Embryonic facial prominence (tissue), 1 donor: Measurements from ENCODE around the gene ATL2.
"Not testable (repeated sequence)": the region's sequence is repeated elsewhere in the genome, so short reads cannot be mapped to it uniquely, and the experiment has no call there.

ENCODE experiments used
- DNase-seq: peaks from one replicate; pipeline ENCODE4 v3.0.0-alpha.2; 2016; ENCODE audit errors: extremely low spot score

Gene ATL2

GRCh38 chr2:38327580-38327979, 49.5 kb downstream of the ATL2 start:
- DNase-seq, result no peak

GRCh38 chr2:38323623-38324022, 53.5 kb downstream of the ATL2 start:
- DNase-seq, result no peak

GRCh38 chr2:38322224-38322914, 54.7 kb downstream of the ATL2 start:
- DNase-seq, result no peak

DNA sequence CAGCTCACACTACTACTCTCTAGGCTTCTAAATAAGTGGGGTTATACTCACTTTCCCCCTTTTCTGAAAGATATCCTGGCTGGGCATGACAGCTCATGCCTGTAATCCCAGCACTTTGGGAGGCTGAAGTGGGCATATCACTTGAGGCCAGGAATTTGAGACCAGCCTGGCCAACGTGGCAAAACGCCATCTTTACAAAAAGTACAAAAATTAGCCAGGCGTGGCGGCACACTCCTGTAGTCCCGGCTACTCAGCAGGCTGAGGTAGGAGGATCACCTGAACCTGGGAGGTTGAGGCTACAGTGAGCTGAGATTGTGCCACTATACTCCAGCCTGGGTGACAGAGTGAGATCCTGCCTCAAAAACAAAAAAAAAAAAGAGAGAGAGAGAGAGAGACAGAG, 57.8 kb downstream of the ATL2 start:
- not testable (repeated sequence) for DNase-seq

DNA sequence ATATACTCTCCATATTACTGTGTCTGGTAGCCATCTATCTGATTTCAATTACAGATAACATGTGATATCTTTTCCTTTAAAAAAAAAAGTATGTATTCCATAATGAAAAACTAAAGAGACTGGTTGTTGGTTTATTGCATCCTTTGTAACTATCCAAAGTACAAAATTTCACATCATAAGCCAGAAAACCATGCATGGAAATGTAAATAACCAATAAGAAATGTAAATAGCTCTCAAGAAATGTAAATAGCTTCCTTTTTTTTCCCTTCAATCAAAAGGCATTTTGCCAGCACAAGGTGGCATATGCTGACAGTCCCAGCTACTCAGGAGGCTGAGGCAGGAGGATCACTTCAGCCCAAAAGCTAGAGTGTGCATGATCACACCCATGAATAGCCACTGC, 59.3 kb downstream of the ATL2 start:
- DNase-seq, result no peak

GRCh38 chr2:38315707-38316333, 61.3 kb downstream of the ATL2 start:
- DNase-seq, result no peak

DNA sequence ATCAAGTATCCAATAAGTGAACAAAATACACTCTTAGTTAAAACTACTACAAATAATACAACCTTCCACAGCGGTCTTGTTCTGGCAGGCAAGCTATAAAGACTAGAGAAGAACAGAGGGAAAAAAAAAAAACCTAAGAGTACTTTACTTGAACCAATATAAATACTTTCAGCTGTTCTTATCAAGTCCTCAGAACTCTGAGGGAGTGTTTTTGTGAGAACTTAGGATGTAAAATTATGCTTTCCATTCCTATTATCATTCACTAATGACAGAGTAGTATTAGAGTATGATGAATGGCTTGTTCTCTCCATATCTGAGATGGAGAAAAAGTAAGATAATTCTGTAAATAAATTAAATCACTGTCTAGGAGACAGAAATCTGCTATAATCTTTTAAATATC, 68.3 kb downstream of the ATL2 start:
- no peak for DNase-seq

DNA sequence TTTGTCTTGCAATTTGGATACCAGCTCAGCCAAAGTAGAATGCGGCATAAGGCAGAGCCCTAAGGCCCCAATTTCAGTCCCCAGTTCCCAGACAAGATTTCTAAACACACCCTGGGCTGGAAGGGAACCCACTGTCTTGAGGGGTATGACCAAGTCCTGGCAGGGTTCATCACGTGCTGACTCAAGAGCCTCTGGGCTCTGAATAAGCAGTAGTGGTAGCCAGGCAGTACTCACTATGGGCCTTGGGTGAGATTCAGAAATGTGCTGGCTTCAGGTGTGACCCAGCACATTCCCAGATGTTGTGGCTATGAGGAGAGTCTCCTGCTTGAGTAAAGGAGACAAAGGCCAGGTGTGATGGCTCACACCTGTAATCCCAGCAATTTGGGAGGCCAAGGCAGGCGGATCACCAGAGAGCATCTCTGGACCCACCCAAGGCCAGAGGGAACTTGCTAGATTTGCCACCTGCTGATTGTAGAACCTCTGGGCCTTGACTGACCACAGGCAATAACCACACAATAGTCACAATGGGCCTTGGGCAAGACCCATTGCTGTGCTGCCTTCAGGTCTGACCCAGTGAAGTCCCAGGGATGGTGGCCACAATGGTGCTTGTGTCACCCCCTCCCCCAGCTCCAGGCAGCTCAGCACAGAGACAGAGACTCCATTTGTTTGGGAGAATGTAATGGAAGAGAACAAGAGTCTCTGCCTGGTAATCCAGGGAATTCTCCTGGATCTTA, 74.9 kb downstream of the ATL2 start:
- no peak for DNase-seq

GRCh38 chr2:38301340-38301968, 75.6 kb downstream of the ATL2 start:
- DNase-seq, result no peak

DNA sequence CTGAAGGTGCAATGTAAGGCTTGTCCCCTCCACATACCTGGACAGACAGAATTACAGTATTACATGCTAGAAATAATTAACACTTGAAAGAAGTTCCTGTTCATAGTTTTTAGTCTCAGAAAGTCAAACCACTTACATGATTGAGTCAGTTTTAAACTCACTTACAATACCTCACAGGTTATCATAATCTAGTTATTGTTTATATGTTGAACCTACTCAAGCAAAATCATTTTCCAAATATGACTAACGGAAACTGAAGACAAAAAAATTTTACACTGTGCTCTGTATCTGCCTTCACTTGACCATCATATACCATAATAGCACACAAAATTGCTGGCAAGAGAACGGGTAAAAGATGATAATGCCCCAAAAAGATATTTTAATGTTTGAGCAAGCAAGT, 78.5 kb downstream of the ATL2 start:
- no peak for DNase-seq

DNA sequence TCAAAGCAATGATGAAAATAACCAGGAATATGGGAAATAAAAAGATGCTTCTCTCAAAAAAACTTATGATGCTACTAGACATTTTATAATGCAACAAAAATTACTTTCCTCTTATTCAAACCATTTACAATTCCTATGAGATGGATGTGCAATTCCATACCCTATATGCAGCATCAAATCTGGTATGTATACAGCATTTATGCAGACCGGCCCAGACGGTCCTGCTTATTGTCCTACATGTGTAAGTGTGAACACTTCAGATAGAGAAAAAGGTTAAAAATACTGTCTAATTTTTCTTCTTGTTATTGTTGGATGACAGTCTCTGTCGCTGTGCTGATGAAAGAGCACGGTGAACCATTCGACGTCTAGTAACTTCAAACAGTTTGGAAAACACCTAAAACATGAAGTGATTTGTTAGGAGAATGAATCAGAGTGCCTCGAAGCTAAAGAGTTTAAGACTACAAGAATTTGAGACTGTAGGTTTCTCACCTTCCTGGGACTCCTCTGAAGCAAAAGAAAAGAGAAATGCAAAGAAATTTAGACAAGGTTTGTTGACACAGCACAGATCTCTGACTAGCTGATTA, 80.8 kb downstream of the ATL2 start:
- DNase-seq, result no peak

DNA sequence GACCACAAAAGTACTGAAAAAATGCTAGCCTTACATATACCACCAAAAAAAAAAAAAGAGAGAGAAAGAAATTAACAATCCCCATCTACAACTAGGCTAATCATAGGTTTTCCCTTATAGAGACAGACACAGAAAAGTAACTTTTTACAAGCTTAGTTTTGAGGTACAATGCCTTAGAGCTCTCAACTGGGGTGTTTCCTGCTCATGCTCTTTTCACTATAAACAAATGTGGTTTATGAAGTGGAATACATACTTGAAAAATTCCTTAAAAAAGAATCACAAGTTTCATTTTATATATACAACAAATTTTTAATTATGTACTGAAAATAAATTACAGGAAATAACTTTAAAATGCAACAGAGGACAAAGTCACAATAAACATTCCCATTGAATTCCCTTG, 82.5 kb downstream of the ATL2 start:
- no peak for DNase-seq

GRCh38 chr2:38293152-38293865, 83.8 kb downstream of the ATL2 start:
- no peak for DNase-seq

DNA sequence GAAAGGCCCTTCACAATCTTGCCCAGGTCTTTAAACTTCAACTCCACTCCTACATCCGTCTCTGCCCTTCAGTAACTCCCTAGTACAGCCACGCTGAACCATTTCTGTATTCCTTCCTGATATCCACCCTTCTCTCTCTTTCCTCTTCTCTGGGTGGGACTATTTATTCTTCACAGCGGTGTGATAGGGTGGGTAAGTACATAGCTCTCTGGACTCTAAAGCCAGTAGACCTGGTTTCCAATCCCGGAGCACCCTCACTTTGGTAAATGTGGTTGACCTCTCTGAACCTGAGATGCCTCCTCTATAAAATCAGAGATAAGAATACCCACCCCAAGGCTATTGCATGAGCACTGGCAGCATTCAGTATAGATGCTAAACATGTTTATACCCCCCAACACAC, 86.7 kb downstream of the ATL2 start:
- no peak for DNase-seq

DNA sequence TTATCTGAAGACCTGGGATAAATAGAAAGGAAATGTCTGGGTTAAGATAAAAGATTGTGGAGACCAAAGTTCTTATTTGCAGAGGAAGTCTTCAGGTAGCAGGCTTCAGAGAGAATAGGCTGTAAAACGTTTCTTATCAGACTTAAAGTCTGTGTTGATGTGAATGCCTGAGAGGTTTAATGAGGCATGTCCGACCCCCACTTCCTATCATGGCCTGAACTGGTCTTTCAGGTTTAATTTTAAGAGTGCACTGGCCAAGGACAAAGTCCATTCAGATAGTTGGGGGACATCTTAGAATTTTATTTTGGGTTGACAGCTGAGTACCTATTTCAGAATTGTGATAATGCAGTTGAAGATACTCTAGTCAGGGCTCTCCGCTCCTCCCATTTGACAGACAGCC, 92.1 kb downstream of the ATL2 start:
- no peak for DNase-seq

DNA sequence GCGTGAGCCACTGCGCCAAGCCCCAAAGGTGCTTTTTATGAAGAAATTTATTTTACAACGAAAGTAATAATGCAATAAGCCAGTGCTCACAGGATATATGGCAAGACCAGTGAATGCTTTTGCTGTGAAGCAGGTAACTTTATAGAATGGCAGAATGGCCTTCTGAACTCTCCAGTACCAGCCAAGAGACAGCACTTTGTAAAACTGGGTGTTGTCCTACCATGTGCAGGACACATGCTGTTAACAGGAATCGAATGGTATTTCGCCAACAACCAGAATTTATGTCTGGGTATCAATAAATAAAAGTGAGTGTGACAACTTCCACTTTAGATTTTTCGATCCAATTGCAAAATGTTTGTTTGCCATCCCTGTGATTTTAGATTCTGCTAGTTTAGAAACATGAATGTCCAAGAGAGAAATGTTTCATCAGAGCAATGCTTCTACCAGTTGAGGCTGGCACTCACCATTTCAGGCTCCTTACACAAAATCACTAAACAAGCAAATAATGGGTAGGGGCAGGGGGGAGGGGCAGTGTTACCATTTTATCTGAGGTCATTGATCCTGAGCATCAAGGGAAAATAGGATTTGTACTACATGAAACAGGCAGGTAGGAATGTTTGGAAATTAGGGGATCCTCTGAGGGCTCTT, 95.9 kb downstream of the ATL2 start:
- no peak for DNase-seq

GRCh38 chr2:38279201-38279600, 97.9 kb downstream of the ATL2 start:
- DNase-seq, result no peak

GRCh38 chr2:38278117-38278438, 99.0 kb downstream of the ATL2 start:
- not testable (repeated sequence) for DNase-seq

GRCh38 chr2:38277245-38278116, 99.6 kb downstream of the ATL2 start:
- DNase-seq, result no peak
